ENCODE results near the gene ELF4.

The ELF4 gene

GRCh38 chrX:130049821-130050220 is 60.5 kb downstream of the ELF4 start:
- DNase-seq (ENCODE audit: low spot score) (no peak), ATAC-seq (ENCODE audit: low read depth) (no peak)
- H3K27ac ChIP-seq (ENCODE audit: poor library complexity, severe bottlenecking), result no peak overlapping the region
- H3K4me1 ChIP-seq (ENCODE audit: insufficient read depth, poor library complexity, severe bottlenecking), result no peaks in the 10 kb centered on the region
- H3K4me3 ChIP-seq (ENCODE audit: severe bottlenecking), result no peak overlapping the region
- no peak for TF ChIP-seq CTCF (IDR thresholded peaks at IDR 0.05; ENCODE audit: poor library complexity, severe bottlenecking)
- H3K27me3 ChIP-seq (ENCODE audit: insufficient read depth, poor library complexity, severe bottlenecking), result no peaks in the 10 kb centered on the region
- H3K9me3 ChIP-seq (ENCODE audit: severe bottlenecking), result no peaks in the 10 kb centered on the region
- H3K36me3 ChIP-seq (ENCODE audit: low read depth), result peaks cover 7% of the 10 kb centered on the region; the same call in 1 of the 2 replicates

DNA sequence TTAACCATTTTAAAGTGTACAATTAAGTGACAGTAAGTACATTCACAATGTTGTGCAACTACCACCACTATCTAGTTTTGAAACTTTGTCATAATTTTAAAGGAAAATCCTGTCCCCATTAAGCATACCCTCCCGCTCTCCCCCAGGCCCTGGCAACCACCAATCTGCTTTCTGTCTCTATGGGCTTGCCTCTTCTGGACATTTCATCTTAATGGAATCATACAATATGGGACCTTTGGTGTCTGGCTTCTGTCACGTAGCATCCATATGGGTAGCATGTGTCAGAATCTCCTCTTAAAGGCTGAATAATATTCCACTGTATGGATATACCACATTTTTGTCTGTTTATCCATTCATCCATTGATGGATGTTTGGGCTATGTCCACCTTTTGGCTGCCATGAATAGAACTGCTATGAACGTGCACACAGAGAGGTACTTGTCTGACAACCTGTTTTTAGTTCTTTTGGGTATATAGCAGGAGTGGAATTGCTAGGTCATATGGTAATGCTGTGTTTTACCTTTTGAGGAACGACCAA is 61.5 kb downstream of the ELF4 start:
- Histone ChIP-seq H3K36me3 (ENCODE audit: low read depth) (peaks cover 7% of the 10 kb centered on the region; the same call in 1 of the 2 replicates), H3K4me3 (ENCODE audit: severe bottlenecking) (no peak overlapping the region), H3K9me3 (ENCODE audit: severe bottlenecking) (no peaks in the 10 kb centered on the region), H3K27ac (ENCODE audit: poor library complexity, severe bottlenecking) (no peak overlapping the region), H3K4me1 (ENCODE audit: insufficient read depth, poor library complexity, severe bottlenecking) (no peaks in the 10 kb centered on the region), H3K27me3 (ENCODE audit: insufficient read depth, poor library complexity, severe bottlenecking) (no peaks in the 10 kb centered on the region)
- TF ChIP-seq CTCF (IDR thresholded peaks at IDR 0.05; ENCODE audit: poor library complexity, severe bottlenecking), result no peak
- ATAC-seq (ENCODE audit: low read depth) (no peak), DNase-seq (ENCODE audit: low spot score) (no peak)

DNA sequence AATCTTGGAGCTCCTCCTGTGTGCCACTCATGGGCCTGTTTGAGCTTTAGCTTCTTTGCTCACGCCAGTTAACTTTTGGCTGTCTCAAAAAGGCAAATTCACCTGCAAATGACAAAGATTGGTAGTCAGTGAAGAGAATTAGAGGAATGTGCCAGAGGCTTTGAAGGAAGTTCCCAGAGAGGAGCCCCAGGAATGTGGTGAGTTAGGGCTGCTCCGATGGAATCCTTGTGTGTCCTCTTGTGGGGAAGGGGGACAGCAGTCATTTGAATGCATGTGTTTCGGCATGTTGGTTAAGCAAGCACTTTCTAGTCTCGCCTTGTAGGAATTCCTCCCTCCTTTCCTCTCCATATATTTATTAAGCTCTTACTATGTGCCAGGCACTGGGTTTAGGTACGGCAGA is 62.9 kb downstream of the ELF4 start:
- DNase-seq (ENCODE audit: low spot score), result no peak
- H3K9me3 ChIP-seq (ENCODE audit: severe bottlenecking), result no peaks in the 10 kb centered on the region
- no peak for TF ChIP-seq CTCF (IDR thresholded peaks at IDR 0.05; ENCODE audit: poor library complexity, severe bottlenecking)
- no peaks in the 10 kb centered on the region for H3K4me1 ChIP-seq (ENCODE audit: insufficient read depth, poor library complexity, severe bottlenecking)
- no peak overlapping the region for H3K27ac ChIP-seq (ENCODE audit: poor library complexity, severe bottlenecking)
- no peak for ATAC-seq (ENCODE audit: low read depth)
- no peaks in the 10 kb centered on the region for H3K27me3 ChIP-seq (ENCODE audit: insufficient read depth, poor library complexity, severe bottlenecking)
- peaks cover 4% of the 10 kb centered on the region; the same call in 1 of the 2 replicates for H3K36me3 ChIP-seq (ENCODE audit: low read depth)
- H3K4me3 ChIP-seq (ENCODE audit: severe bottlenecking), result no peak overlapping the region

DNA sequence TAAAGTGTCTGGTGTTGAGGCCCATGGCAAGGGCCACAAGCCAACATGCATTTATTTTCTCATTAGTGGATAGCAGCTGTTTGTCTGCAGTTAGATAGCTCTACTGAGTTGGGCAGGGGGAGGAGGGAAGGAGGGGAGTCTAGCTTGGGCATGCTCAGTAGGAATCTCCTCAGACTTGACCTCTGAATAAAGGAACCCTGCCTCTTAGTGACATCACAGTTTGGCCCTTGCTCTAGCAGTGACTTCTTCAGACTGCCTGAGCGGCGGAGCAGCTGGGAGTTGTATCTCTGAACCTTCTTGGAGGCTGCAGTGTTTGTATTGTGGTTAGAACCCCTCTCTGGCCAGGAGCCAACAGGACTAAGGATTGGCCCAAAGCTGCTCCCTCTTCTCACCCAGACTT is 70.5 kb downstream of the ELF4 start:
- no peaks in the 10 kb centered on the region for H3K36me3 ChIP-seq (ENCODE audit: low read depth)
- no peaks in the 10 kb centered on the region for H3K9me3 ChIP-seq (ENCODE audit: severe bottlenecking)
- no peak for DNase-seq (ENCODE audit: low spot score)
- no peaks in the 10 kb centered on the region for H3K4me1 ChIP-seq (ENCODE audit: insufficient read depth, poor library complexity, severe bottlenecking)
- no peak overlapping the region for H3K4me3 ChIP-seq (ENCODE audit: severe bottlenecking)
- no peak overlapping the region for H3K27ac ChIP-seq (ENCODE audit: poor library complexity, severe bottlenecking)
- no peaks in the 10 kb centered on the region for H3K27me3 ChIP-seq (ENCODE audit: insufficient read depth, poor library complexity, severe bottlenecking)
- TF ChIP-seq CTCF (IDR thresholded peaks at IDR 0.05; ENCODE audit: poor library complexity, severe bottlenecking), result no peak
- no peak for ATAC-seq (ENCODE audit: low read depth)

DNA sequence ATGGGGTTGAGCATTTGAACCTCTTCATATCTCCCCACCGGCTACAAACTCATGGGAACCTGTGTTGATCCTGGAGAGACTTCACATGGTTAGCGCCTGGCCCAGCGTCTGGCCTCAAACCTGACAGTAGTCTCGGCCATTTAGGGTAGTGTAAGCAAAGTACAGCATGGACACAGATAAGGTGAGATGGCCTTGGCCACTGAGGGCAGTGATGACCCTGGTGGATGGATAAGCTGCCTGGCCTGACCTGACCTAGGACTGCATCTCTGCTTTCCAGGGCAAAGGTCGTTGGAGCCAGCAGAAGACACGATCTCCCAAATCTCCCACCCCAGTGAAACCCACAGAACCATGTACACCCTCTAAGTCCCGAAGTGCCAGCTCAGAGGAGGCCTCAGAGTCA is 76.1 kb downstream of the ELF4 start:
- no peaks in the 10 kb centered on the region for H3K36me3 ChIP-seq (ENCODE audit: low read depth)
- no peak for TF ChIP-seq CTCF (IDR thresholded peaks at IDR 0.05; ENCODE audit: poor library complexity, severe bottlenecking)
- H3K4me1 ChIP-seq (ENCODE audit: insufficient read depth, poor library complexity, severe bottlenecking), result no peaks in the 10 kb centered on the region
- no peaks in the 10 kb centered on the region for H3K27me3 ChIP-seq (ENCODE audit: insufficient read depth, poor library complexity, severe bottlenecking)
- no peak for DNase-seq (ENCODE audit: low spot score)
- H3K9me3 ChIP-seq (ENCODE audit: severe bottlenecking), result no peaks in the 10 kb centered on the region
- H3K27ac ChIP-seq (ENCODE audit: poor library complexity, severe bottlenecking), result no peak overlapping the region
- H3K4me3 ChIP-seq (ENCODE audit: severe bottlenecking), result no peak overlapping the region
- ATAC-seq (ENCODE audit: low read depth), result no peak

Data from RWPE2 (cell line).